HepG2 (cell line): ENCODE measurements around the gene PSENEN. TPM values are rescaled to one million over a fixed set of nuclear protein-coding genes. Genes with fewer than 3 reads are reported as not detected.

ENCODE experiments used
- ARID2 ChIP-seq: sonication (generic); formaldehyde crosslinking; IDR thresholded peaks from 2 replicates; pipeline ENCODE4 v1.8.1; 2022; ENCODE audit warnings: mild to moderate bottlenecking, missing genetic modification reagents, borderline replicate concordance
- E2F5 ChIP-seq: sonication (generic); formaldehyde crosslinking; conservative IDR thresholded peaks from 2 replicates; pipeline ENCODE4 v1.4.0; 2020; ENCODE audit warnings: missing genetic modification reagents
- ETV5 ChIP-seq: IDR thresholded peaks from 2 replicates; pipeline ENCODE4 v1.6.1; 2018; ENCODE audit warnings: missing biosample characterization, missing genetic modification reagents, inconsistent platforms, borderline replicate concordance
- HCFC1 ChIP-seq: fragments of 150-350 bp; IDR thresholded peaks from 2 replicates; pipeline ENCODE4 v1.6.1; 2014; ENCODE audit warnings: low read depth, low read length
- HMG20B ChIP-seq: conservative IDR thresholded peaks from 2 replicates; pipeline ENCODE4 v1.6.1; 2016; ENCODE audit warnings: missing genetic modification reagents, missing compliant biosample characterization
- HMGXB4 ChIP-seq, 2 experiments: sonication (generic) in 1 of 2; formaldehyde crosslinking in 1 of 2; IDR thresholded peaks; 2 replicates each; pipeline versions ENCODE4 v1.4.0 to v1.6.1; 2018 to 2020; ENCODE audit warnings: missing genetic modification reagents in 2 of 2, borderline replicate concordance in 1 of 2, low read depth in 1 of 2, mild to moderate bottlenecking in 1 of 2, missing biosample characterization in 1 of 2
- JUN ChIP-seq: sonication (generic); formaldehyde crosslinking; IDR thresholded peaks from 2 replicates; pipeline ENCODE4 v1.4.0; 2020; ENCODE audit warnings: mild to moderate bottlenecking, missing genetic modification reagents
- MED8 ChIP-seq: sonication (generic); formaldehyde crosslinking; IDR thresholded peaks from 2 replicates; pipeline ENCODE4 v1.8.1; 2023; ENCODE audit warnings: mild to moderate bottlenecking, missing genetic modification reagents; ENCODE audit not compliant: insufficient replicate concordance
- MIXL1 ChIP-seq: IDR thresholded peaks from 2 replicates; pipeline ENCODE4 v1.6.1; 2016
- NKX3-1 ChIP-seq: sonication (generic); formaldehyde crosslinking; IDR thresholded peaks from 2 replicates; pipeline ENCODE4 v1.5.0; 2020; ENCODE audit warnings: missing genetic modification reagents
- PATZ1 ChIP-seq: sonication (generic); formaldehyde crosslinking; IDR thresholded peaks from 2 replicates; pipeline ENCODE4 v1.4.0; 2020; ENCODE audit warnings: missing genetic modification reagents
- PAWR ChIP-seq: sonication (generic); formaldehyde crosslinking; IDR thresholded peaks from 2 replicates; pipeline ENCODE4 v1.4.0; 2020; ENCODE audit warnings: missing genetic modification reagents, mild to moderate bottlenecking, borderline replicate concordance
- PHB2 ChIP-seq: fragments of 450-650 bp; IDR thresholded peaks from 2 replicates; pipeline ENCODE4 v1.6.1; 2018; ENCODE audit not compliant: partially characterized antibody
- POLR2A ChIP-seq, 2 experiments: IDR thresholded peaks; 2 replicates each; pipeline ENCODE4 v1.6.1; 2011; ENCODE audit warnings: low read depth in 2 of 2, low read length in 2 of 2, mild to moderate bottlenecking in 1 of 2, moderate library complexity in 1 of 2; ENCODE audit not compliant: insufficient read depth in 1 of 2
- PRPF4 ChIP-seq: fragments of 200-400 bp; formaldehyde crosslinking; IDR thresholded peaks from 2 replicates; pipeline ENCODE4 v1.6.1; 2016; ENCODE audit warnings: low read length, low read depth; ENCODE audit not compliant: poor library complexity, severe bottlenecking
- SMYD3 ChIP-seq: sonication (generic); formaldehyde crosslinking; IDR thresholded peaks from 2 replicates; pipeline ENCODE4 v1.8.1; 2023; ENCODE audit warnings: mild to moderate bottlenecking, missing genetic modification reagents
- TAF1 ChIP-seq: sonication (generic); formaldehyde crosslinking; IDR thresholded peaks from 2 replicates; pipeline ENCODE4 v1.4.0; 2020; ENCODE audit warnings: missing genetic modification reagents
- ZFY ChIP-seq: sonication (generic); formaldehyde crosslinking; IDR thresholded peaks from 2 replicates; pipeline ENCODE4 v1.4.0; 2020; ENCODE audit warnings: missing genetic modification reagents
- ZKSCAN8 ChIP-seq: IDR thresholded peaks from 2 replicates; pipeline ENCODE4 v1.6.1; 2016; ENCODE audit warnings: borderline replicate concordance, missing genetic modification reagents, missing compliant biosample characterization
- ZNF280B ChIP-seq: sonication (generic); formaldehyde crosslinking; IDR thresholded peaks from 2 replicates; pipeline ENCODE4 v1.5.0; 2020; ENCODE audit warnings: missing genetic modification reagents, mild to moderate bottlenecking, borderline replicate concordance
- ZNF414 ChIP-seq: sonication (generic); formaldehyde crosslinking; IDR thresholded peaks from 2 replicates; pipeline ENCODE4 v1.5.0; 2020; ENCODE audit warnings: missing genetic modification reagents
- ZNF577 ChIP-seq: sonication (generic); formaldehyde crosslinking; IDR thresholded peaks from 2 replicates; pipeline ENCODE4 v1.4.0; 2020; ENCODE audit warnings: mild to moderate bottlenecking, low read depth, missing genetic modification reagents, borderline replicate concordance
- ZNF589 ChIP-seq: sonication (generic); formaldehyde crosslinking; conservative IDR thresholded peaks from 2 replicates; pipeline ENCODE4 v1.8.0; 2022; ENCODE audit warnings: mild to moderate bottlenecking, moderate library complexity, missing genetic modification reagents
- ZNF614 ChIP-seq: IDR thresholded peaks from 2 replicates; pipeline ENCODE4 v1.6.1; 2018; ENCODE audit warnings: missing biosample characterization, missing genetic modification reagents, inconsistent platforms, borderline replicate concordance
- polyA plus RNA-seq, 8 experiments: library from polyadenylated mRNA; depleted of rRNA in 3 of 8; stranded (reverse) in 7 of 8; unstranded in 1 of 8; fragments of >200 nt; fragmentation: Illumina TruSeq in 4 of 8; extraction: Trizol in 4 of 8; gene quantifications; 2 replicates each; pipeline versions ENCODE4 v1.2.1 to v1.2.3, GENCODE V29; 2011 to 2016; ENCODE audit warnings: low read depth in 4 of 8, missing spikeins in 1 of 8, mixed read lengths in 1 of 8; ENCODE audit not compliant: insufficient read depth in 1 of 8
- total RNA-seq, 5 experiments: library from RNA; depleted of rRNA; stranded (reverse); fragments of >200 nt; fragmentation: Illumina TruSeq; extraction: Trizol; gene quantifications; 2 replicates each; pipeline ENCODE4 v1.2.3, GENCODE V29; 2016; ENCODE audit warnings: low read depth in 1 of 5

The PSENEN gene
- total and polyA plus RNA-seq, 2 of the 13 experiments (the other 11 are each of a cell fraction or from before 2014, with no cell fraction given): 16.9 to 34.2 TPM

DNA sequence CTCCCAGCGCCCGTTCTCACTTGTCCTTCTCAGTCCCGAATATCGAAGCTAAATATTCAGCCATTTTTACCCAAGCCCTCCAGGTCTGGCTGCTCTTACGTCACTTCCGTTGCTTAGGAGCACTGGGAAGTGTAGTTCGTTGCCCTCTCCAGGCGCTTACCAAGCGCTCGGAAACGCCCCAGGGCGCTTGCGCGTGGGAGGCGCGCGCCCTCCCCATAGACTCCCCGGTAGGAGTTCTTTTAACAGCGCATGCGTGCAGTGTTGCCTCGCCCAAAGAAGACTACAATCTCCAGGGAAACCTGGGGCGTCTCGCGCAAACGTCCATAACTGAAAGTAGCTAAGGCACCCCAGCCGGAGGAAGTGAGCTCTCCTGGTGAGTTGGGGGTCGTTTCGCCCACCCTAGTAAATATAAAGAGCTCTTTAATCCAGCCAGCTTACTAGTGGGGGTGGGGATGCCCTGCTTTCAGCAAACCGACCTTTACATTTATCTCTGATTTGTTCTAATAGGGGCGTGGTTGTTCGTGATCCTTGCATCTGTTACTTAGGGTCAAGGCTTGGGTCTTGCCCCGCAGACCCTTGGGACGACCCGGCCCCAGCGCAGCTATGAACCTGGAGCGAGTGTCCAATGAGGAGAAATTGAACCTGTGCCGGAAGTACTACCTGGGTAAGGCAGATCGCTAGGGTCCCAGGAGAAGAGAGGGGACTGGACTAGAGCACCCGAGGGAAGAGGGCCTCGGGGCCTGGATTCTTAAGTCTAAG lies at the start of gene PSENEN, which contains the start of gene U2AF1L4 (continued):
- TF ChIP-seq HMGXB4 (CRISPR knock-in tag; IDR thresholded peaks at IDR 0.05; ENCODE audit: borderline replicate concordance in 1 of 2, low read depth in 1 of 2) (no peak), HMG20B (CRISPR knock-in tag) (no peak), E2F5 (CRISPR knock-in tag) (no peak), ZNF280B (CRISPR knock-in tag) (no peak), ZNF614 (CRISPR knock-in tag) (no peak), PRPF4 (no peak), ARID2 (CRISPR knock-in tag) (no peak), PHB2 (no peak), MIXL1 (CRISPR knock-in tag) (no peak), ZKSCAN8 (CRISPR knock-in tag) (no peak), NKX3-1 (CRISPR knock-in tag) (no peak), ZNF577 (CRISPR knock-in tag) (no peak), ZNF589 (CRISPR knock-in tag) (no peak), MED8 (CRISPR knock-in tag) (no peak), PAWR (CRISPR knock-in tag) (no peak), ZNF414 (CRISPR knock-in tag) (no peak), POLR2A (IDR thresholded peaks at IDR 0.05; ENCODE audit: insufficient read depth in 1 of 2, low read depth in 2 of 2, low read length in 2 of 2) (peak; percentile 49 to 56; a peak in 3 of 4 replicates), TAF1 (CRISPR knock-in tag) (peak; percentile 19; the same call in 1 of the 2 replicates), SMYD3 (no peak), ETV5 (CRISPR knock-in tag) (no peak), JUN (CRISPR knock-in tag) (no peak), ZFY (CRISPR knock-in tag) (no peak), PATZ1 (CRISPR knock-in tag) (peak; percentile 54), HCFC1 (peak; percentile 89)
